ENCODE data around the gene CLDND1. TPM values are rescaled to one million over a fixed set of nuclear protein-coding genes. Genes with fewer than 3 reads are reported as not detected.

The CLDND1 gene
- total and polyA plus RNA-seq, 4 donors: 21.8 to 55.5 (median 37.1) TPM

DNA sequence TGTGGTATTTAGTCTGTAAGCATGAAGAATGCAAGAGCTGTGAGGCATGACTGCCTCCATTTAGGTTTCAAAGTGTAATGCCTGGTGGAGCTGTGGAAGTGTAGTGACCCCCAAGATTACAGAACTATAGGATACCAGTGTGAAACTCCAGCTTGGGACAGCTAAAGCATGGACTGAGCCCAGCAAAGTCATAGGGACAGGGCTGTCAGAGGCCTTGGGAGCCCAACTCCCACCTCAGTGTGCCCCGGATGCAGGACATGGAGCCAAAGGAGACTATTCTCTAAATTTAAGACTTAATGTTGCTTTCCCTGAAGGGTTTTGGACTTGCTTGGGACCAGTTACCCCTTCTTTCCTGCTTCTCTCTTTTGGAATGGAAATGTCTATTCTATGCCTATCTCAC lies 19.9 kb upstream of the CLDND1 start:
- 93% methylated on average over 1 of the region's 1 CpG for WGBS
- Histone ChIP-seq H3K36me3 (ENCODE audit: control insufficient read depth in 4 of 4, insufficient read depth in 3 of 4, low read depth in 1 of 4, low read length in 3 of 4) (no peaks in the 10 kb centered on the region), H3K9me3 (ENCODE audit: control insufficient read depth in 4 of 4, low read length in 3 of 4) (no peaks in the 10 kb centered on the region), H3K27me3 (ENCODE audit: control insufficient read depth in 4 of 4, insufficient read depth in 4 of 4, low read length in 3 of 4) (no peaks in the 10 kb centered on the region), H3K4me1 (ENCODE audit: control insufficient read depth in 4 of 4, insufficient read depth in 4 of 4, low read length in 3 of 4) (no peaks in the 10 kb centered on the region), H3K9ac (ENCODE audit: low read depth in 1 of 2, low read length in 2 of 2) (no peak overlapping the region), H3K4me3 (ENCODE audit: low read depth in 1 of 3, low read length in 3 of 3) (no peak overlapping the region), H3K27ac (ENCODE audit: low read depth in 1 of 2, low read length in 2 of 2) (no peak overlapping the region)
- DNase-seq (ENCODE audit: low spot score): no peak
- TF ChIP-seq GABPA (IDR thresholded peaks at IDR 0.05 in 1 of 2, conservative IDR thresholded peaks at IDR 0.05 in 1 of 2): no peak
- no peak for TF ChIP-seq FOXA1 (IDR thresholded peaks at IDR 0.05)
- no peak for TF ChIP-seq EGR1 (IDR thresholded peaks at IDR 0.05; ENCODE audit: low read depth in 2 of 2)
- TF ChIP-seq RXRA (IDR thresholded peaks at IDR 0.05): no peak
- TF ChIP-seq, protein P1, sequence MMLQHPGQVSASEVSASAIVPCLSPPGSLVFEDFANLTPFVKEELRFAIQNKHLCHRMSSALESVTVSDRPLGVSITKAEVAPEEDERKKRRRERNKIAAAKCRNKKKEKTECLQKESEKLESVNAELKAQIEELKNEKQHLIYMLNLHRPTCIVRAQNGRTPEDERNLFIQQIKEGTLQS (IDR thresholded peaks at IDR 0.05): no peak
- TF ChIP-seq, protein P2, sequence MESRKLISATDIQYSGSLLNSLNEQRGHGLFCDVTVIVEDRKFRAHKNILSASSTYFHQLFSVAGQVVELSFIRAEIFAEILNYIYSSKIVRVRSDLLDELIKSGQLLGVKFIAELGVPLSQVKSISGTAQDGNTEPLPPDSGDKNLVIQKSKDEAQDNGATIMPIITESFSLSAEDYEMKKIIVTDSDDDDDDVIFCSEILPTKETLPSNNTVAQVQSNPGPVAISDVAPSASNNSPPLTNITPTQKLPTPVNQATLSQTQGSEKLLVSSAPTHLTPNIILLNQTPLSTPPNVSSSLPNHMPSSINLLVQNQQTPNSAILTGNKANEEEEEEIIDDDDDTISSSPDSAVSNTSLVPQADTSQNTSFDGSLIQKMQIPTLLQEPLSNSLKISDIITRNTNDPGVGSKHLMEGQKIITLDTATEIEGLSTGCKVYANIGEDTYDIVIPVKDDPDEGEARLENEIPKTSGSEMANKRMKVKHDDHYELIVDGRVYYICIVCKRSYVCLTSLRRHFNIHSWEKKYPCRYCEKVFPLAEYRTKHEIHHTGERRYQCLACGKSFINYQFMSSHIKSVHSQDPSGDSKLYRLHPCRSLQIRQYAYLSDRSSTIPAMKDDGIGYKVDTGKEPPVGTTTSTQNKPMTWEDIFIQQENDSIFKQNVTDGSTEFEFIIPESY (IDR thresholded peaks at IDR 0.05): no peak
- no peak for TF ChIP-seq JUND (IDR thresholded peaks at IDR 0.05)

DNA sequence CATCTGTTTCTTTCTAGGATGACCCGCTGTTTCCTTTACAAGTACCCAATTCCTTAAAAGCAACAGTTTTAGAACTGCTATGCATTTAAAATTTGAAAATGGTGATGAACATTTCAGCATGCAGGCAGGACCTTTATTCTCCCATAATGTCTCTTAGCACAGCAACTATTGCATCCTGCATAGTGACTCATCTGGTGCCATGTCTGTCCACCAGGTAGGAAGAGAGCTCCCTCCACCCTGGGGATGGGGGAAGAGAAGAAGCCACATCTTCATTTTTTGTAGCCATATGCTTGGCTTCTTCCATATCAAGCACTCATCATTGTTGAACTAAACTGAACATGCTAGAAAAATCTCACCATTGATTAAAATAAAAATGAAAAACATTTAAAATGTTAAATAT lies 19.0 kb upstream of the CLDND1 start:
- Histone ChIP-seq H3K9ac (ENCODE audit: low read depth in 1 of 2, low read length in 2 of 2) (no peak overlapping the region), H3K4me1 (ENCODE audit: control insufficient read depth in 4 of 4, insufficient read depth in 4 of 4, low read length in 3 of 4) (no peaks in the 10 kb centered on the region), H3K9me3 (ENCODE audit: control insufficient read depth in 4 of 4, low read length in 3 of 4) (no peaks in the 10 kb centered on the region), H3K27ac (ENCODE audit: low read depth in 1 of 2, low read length in 2 of 2) (no peak overlapping the region), H3K36me3 (ENCODE audit: control insufficient read depth in 4 of 4, insufficient read depth in 3 of 4, low read depth in 1 of 4, low read length in 3 of 4) (no peaks in the 10 kb centered on the region), H3K4me3 (ENCODE audit: low read depth in 1 of 3, low read length in 3 of 3) (no peak overlapping the region), H3K27me3 (ENCODE audit: control insufficient read depth in 4 of 4, insufficient read depth in 4 of 4, low read length in 3 of 4) (no peaks in the 10 kb centered on the region)
- 99% methylated on average over 1 of the region's 1 CpG for WGBS
- DNase-seq (ENCODE audit: low spot score): no peak
- TF ChIP-seq, protein P3, sequence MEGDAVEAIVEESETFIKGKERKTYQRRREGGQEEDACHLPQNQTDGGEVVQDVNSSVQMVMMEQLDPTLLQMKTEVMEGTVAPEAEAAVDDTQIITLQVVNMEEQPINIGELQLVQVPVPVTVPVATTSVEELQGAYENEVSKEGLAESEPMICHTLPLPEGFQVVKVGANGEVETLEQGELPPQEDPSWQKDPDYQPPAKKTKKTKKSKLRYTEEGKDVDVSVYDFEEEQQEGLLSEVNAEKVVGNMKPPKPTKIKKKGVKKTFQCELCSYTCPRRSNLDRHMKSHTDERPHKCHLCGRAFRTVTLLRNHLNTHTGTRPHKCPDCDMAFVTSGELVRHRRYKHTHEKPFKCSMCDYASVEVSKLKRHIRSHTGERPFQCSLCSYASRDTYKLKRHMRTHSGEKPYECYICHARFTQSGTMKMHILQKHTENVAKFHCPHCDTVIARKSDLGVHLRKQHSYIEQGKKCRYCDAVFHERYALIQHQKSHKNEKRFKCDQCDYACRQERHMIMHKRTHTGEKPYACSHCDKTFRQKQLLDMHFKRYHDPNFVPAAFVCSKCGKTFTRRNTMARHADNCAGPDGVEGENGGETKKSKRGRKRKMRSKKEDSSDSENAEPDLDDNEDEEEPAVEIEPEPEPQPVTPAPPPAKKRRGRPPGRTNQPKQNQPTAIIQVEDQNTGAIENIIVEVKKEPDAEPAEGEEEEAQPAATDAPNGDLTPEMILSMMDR (IDR thresholded peaks at IDR 0.05; ENCODE audit: low read depth, low read length, missing input control): no peak
- TF ChIP-seq YY1 (IDR thresholded peaks at IDR 0.05): no peak
- TF ChIP-seq EGR1 (IDR thresholded peaks at IDR 0.05; ENCODE audit: low read depth in 2 of 2): no peak
- no peak for TF ChIP-seq JUND (IDR thresholded peaks at IDR 0.05)
- no peak for TF ChIP-seq FOXA1 (IDR thresholded peaks at IDR 0.05)
- TF ChIP-seq HNF4G (IDR thresholded peaks at IDR 0.05): no peak
- TF ChIP-seq, protein P4, sequence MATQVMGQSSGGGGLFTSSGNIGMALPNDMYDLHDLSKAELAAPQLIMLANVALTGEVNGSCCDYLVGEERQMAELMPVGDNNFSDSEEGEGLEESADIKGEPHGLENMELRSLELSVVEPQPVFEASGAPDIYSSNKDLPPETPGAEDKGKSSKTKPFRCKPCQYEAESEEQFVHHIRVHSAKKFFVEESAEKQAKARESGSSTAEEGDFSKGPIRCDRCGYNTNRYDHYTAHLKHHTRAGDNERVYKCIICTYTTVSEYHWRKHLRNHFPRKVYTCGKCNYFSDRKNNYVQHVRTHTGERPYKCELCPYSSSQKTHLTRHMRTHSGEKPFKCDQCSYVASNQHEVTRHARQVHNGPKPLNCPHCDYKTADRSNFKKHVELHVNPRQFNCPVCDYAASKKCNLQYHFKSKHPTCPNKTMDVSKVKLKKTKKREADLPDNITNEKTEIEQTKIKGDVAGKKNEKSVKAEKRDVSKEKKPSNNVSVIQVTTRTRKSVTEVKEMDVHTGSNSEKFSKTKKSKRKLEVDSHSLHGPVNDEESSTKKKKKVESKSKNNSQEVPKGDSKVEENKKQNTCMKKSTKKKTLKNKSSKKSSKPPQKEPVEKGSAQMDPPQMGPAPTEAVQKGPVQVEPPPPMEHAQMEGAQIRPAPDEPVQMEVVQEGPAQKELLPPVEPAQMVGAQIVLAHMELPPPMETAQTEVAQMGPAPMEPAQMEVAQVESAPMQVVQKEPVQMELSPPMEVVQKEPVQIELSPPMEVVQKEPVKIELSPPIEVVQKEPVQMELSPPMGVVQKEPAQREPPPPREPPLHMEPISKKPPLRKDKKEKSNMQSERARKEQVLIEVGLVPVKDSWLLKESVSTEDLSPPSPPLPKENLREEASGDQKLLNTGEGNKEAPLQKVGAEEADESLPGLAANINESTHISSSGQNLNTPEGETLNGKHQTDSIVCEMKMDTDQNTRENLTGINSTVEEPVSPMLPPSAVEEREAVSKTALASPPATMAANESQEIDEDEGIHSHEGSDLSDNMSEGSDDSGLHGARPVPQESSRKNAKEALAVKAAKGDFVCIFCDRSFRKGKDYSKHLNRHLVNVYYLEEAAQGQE (IDR thresholded peaks at IDR 0.05): no peak
- no peak for TF ChIP-seq NR2F2 (IDR thresholded peaks at IDR 0.05)
- TF ChIP-seq, protein P2 (IDR thresholded peaks at IDR 0.05): no peak
- no peak for TF ChIP-seq FOXA2 (IDR thresholded peaks at IDR 0.05)
- no peak for TF ChIP-seq SP1 (IDR thresholded peaks at IDR 0.05)
- TF ChIP-seq, protein P5, sequence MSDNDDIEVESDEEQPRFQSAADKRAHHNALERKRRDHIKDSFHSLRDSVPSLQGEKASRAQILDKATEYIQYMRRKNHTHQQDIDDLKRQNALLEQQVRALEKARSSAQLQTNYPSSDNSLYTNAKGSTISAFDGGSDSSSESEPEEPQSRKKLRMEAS (IDR thresholded peaks at IDR 0.05): no peak
- no peak for TF ChIP-seq GABPA (IDR thresholded peaks at IDR 0.05 in 1 of 2, conservative IDR thresholded peaks at IDR 0.05 in 1 of 2)
- no peak for TF ChIP-seq HNF4A (conservative IDR thresholded peaks at IDR 0.05)

Data from liver (tissue), 9 donors.